ENCODE measurements around the gene HOXC10.

Gene HOXC10

GRCh38 chr12:54012631-54013409, 27.9 kb downstream of the HOXC10 start:
- no peak for DNase-seq (ENCODE audit: low read depth, low spot score)
- no peaks in the 10 kb centered on the region for H3K4me1 ChIP-seq (ENCODE audit: control insufficient read depth, insufficient read depth, low read length)
- no peaks in the 10 kb centered on the region for H3K36me3 ChIP-seq (ENCODE audit: control insufficient read depth, insufficient read depth, low read length)
- peaks cover 91% of the 10 kb centered on the region for H3K27me3 ChIP-seq (ENCODE audit: control insufficient read depth, insufficient read depth, low read length)
- no peak overlapping the region for H3K4me3 ChIP-seq (ENCODE audit: low read length)
- WGBS (ENCODE audit: insufficient coverage, insufficient read length): no CpG with 5 or more reads among the region's 6 CpGs
- H3K27ac ChIP-seq (ENCODE audit: low read length): no peak overlapping the region
- no peaks in the 10 kb centered on the region for H3K9me3 ChIP-seq (ENCODE audit: control insufficient read depth, insufficient read depth, low read length)

- H3K27me3 ChIP-seq (ENCODE audit: control insufficient read depth, insufficient read depth, low read length): peaks cover 88% of the 10 kb centered on the region
Observed at GRCh38 chr12:54014377-54015017, 29.6 kb downstream of the HOXC10 start.

GRCh38 chr12:54015018-54015931, 30.3 kb downstream of the HOXC10 start:
- Histone ChIP-seq H3K4me3 (ENCODE audit: low read length) (no peak overlapping the region), H3K36me3 (ENCODE audit: control insufficient read depth, insufficient read depth, low read length) (no peaks in the 10 kb centered on the region)
- no CpG with 5 or more reads among the region's 23 CpGs for WGBS (ENCODE audit: insufficient coverage, insufficient read length)

More at GRCh38 chr12:54014377-54015017, 29.6 kb downstream of the HOXC10 start:
- H3K36me3 ChIP-seq (ENCODE audit: control insufficient read depth, insufficient read depth, low read length): no peaks in the 10 kb centered on the region
- no peak overlapping the region for H3K4me3 ChIP-seq (ENCODE audit: low read length)
- 0 out of 2 replicates have a peak, but pooled peaks cover 2% of the 10 kb centered on the region for H3K4me1 ChIP-seq (ENCODE audit: control insufficient read depth, insufficient read depth, low read length)
- DNase-seq (ENCODE audit: low read depth, low spot score): no peak
- H3K9me3 ChIP-seq (ENCODE audit: control insufficient read depth, insufficient read depth, low read length): no peaks in the 10 kb centered on the region
- no CpG with 5 or more reads among the region's 36 CpGs for WGBS (ENCODE audit: insufficient coverage, insufficient read length)
- H3K27ac ChIP-seq (ENCODE audit: low read length): no peak overlapping the region

GRCh38 chr12:54016051-54016450, 31.1 kb downstream of the HOXC10 start:
- no peaks in the 10 kb centered on the region for H3K9me3 ChIP-seq (ENCODE audit: control insufficient read depth, insufficient read depth, low read length)
- H3K27ac ChIP-seq (ENCODE audit: low read length): no peak overlapping the region
- no peak overlapping the region for H3K4me3 ChIP-seq (ENCODE audit: low read length)
- WGBS (ENCODE audit: insufficient coverage, insufficient read length): no CpG with 5 or more reads among the region's 3 CpGs
- H3K36me3 ChIP-seq (ENCODE audit: control insufficient read depth, insufficient read depth, low read length): no peaks in the 10 kb centered on the region
- no peak for DNase-seq (ENCODE audit: low read depth, low spot score)
- H3K27me3 ChIP-seq (ENCODE audit: control insufficient read depth, insufficient read depth, low read length): peaks cover 88% of the 10 kb centered on the region
- 0 out of 2 replicates have a peak, but pooled peaks cover 2% of the 10 kb centered on the region for H3K4me1 ChIP-seq (ENCODE audit: control insufficient read depth, insufficient read depth, low read length)

More at GRCh38 chr12:54015018-54015931, 30.3 kb downstream of the HOXC10 start:
- H3K27ac ChIP-seq (ENCODE audit: low read length): no peak overlapping the region
- 0 out of 2 replicates have a peak, but pooled peaks cover 2% of the 10 kb centered on the region for H3K4me1 ChIP-seq (ENCODE audit: control insufficient read depth, insufficient read depth, low read length)
- DNase-seq (ENCODE audit: low read depth, low spot score): no peak
- peaks cover 88% of the 10 kb centered on the region for H3K27me3 ChIP-seq (ENCODE audit: control insufficient read depth, insufficient read depth, low read length)
- H3K9me3 ChIP-seq (ENCODE audit: control insufficient read depth, insufficient read depth, low read length): no peaks in the 10 kb centered on the region

- 0 out of 2 replicates have a peak, but pooled peaks cover 2% of the 10 kb centered on the region for H3K4me1 ChIP-seq (ENCODE audit: control insufficient read depth, insufficient read depth, low read length)
- H3K27ac ChIP-seq (ENCODE audit: low read length): no peak overlapping the region
- WGBS (ENCODE audit: insufficient coverage, insufficient read length): no CpG with 5 or more reads among the region's 25 CpGs
- H3K4me3 ChIP-seq (ENCODE audit: low read length): no peak overlapping the region
- no peaks in the 10 kb centered on the region for H3K36me3 ChIP-seq (ENCODE audit: control insufficient read depth, insufficient read depth, low read length)
- peaks cover 88% of the 10 kb centered on the region for H3K27me3 ChIP-seq (ENCODE audit: control insufficient read depth, insufficient read depth, low read length)
- no peak for DNase-seq (ENCODE audit: low read depth, low spot score)
- H3K9me3 ChIP-seq (ENCODE audit: control insufficient read depth, insufficient read depth, low read length): no peaks in the 10 kb centered on the region
Observed at GRCh38 chr12:54016478-54016964, 31.6 kb downstream of the HOXC10 start.

GRCh38 chr12:54017027-54017788, 32.3 kb downstream of the HOXC10 start:
- WGBS (ENCODE audit: insufficient coverage, insufficient read length): no CpG with 5 or more reads among the region's 24 CpGs
- no peak for DNase-seq (ENCODE audit: low read depth, low spot score)
- no peaks in the 10 kb centered on the region for H3K9me3 ChIP-seq (ENCODE audit: control insufficient read depth, insufficient read depth, low read length)
- H3K27me3 ChIP-seq (ENCODE audit: control insufficient read depth, insufficient read depth, low read length): peaks cover 91% of the 10 kb centered on the region
- H3K4me3 ChIP-seq (ENCODE audit: low read length): no peak overlapping the region
- H3K4me1 ChIP-seq (ENCODE audit: control insufficient read depth, insufficient read depth, low read length): 0 out of 2 replicates have a peak, but pooled peaks cover 2% of the 10 kb centered on the region
- H3K36me3 ChIP-seq (ENCODE audit: control insufficient read depth, insufficient read depth, low read length): no peaks in the 10 kb centered on the region
- H3K27ac ChIP-seq (ENCODE audit: low read length): no peak overlapping the region

- WGBS (ENCODE audit: insufficient coverage, insufficient read length): no CpG with 5 or more reads among the region's 34 CpGs
- H3K4me3 ChIP-seq (ENCODE audit: low read length): peak overlapping the region; percentile 12; the same call in 1 of the 2 replicates
- H3K27me3 ChIP-seq (ENCODE audit: control insufficient read depth, insufficient read depth, low read length): peaks cover 90% of the 10 kb centered on the region
- H3K9me3 ChIP-seq (ENCODE audit: control insufficient read depth, insufficient read depth, low read length): no peaks in the 10 kb centered on the region
- DNase-seq (ENCODE audit: low read depth, low spot score): no peak
- H3K36me3 ChIP-seq (ENCODE audit: control insufficient read depth, insufficient read depth, low read length): no peaks in the 10 kb centered on the region
- H3K4me1 ChIP-seq (ENCODE audit: control insufficient read depth, insufficient read depth, low read length): 0 out of 2 replicates have a peak, but pooled peaks cover 2% of the 10 kb centered on the region
- H3K27ac ChIP-seq (ENCODE audit: low read length): no peak overlapping the region
Observed at GRCh38 chr12:54017878-54018467, 33.0 kb downstream of the HOXC10 start.

GRCh38 chr12:54018468-54018984, 33.6 kb downstream of the HOXC10 start:
- no CpG with 5 or more reads among the region's 29 CpGs for WGBS (ENCODE audit: insufficient coverage, insufficient read length)
- 0 out of 2 replicates have a peak, but pooled peaks cover 2% of the 10 kb centered on the region for H3K4me1 ChIP-seq (ENCODE audit: control insufficient read depth, insufficient read depth, low read length)
- no peaks in the 10 kb centered on the region for H3K9me3 ChIP-seq (ENCODE audit: control insufficient read depth, insufficient read depth, low read length)
- H3K27ac ChIP-seq (ENCODE audit: low read length): no peak overlapping the region
- no peak overlapping the region for H3K4me3 ChIP-seq (ENCODE audit: low read length)
- peaks cover 90% of the 10 kb centered on the region for H3K27me3 ChIP-seq (ENCODE audit: control insufficient read depth, insufficient read depth, low read length)
- no peaks in the 10 kb centered on the region for H3K36me3 ChIP-seq (ENCODE audit: control insufficient read depth, insufficient read depth, low read length)
- DNase-seq (ENCODE audit: low read depth, low spot score): no peak
